WTC11 (cell line): ENCODE results near the gene ARL4D. TPM values are rescaled to one million over a fixed set of nuclear protein-coding genes. Genes with fewer than 3 reads are reported as not detected.

Experiments
- ATAC-seq: fragments of 200-7000 bp; cut with Tn5 transposase; 2 replicates; pipeline ENCODE4 v1.10.0; 2021; ENCODE audit warnings: mild to moderate bottlenecking, moderate library complexity
- CTCF ChIA-PET: fragments of 300-600 bp; sonication (Branson Sonifier 250); formaldehyde crosslinking; loops from one replicate; lab custom pipeline; 2021; ENCODE audit warnings: antibody characterized with exemption; lab: Charles Lee
- POLR2A ChIA-PET: fragments of 350-600 bp; sonication (Branson Sonifier 250); formaldehyde crosslinking; loops from one replicate; lab custom pipeline; 2021; ENCODE audit warnings: antibody characterized with exemption; lab: Charles Lee
- DNase-seq: peaks from one replicate; pipeline ENCODE4 v3.0.0; 2021; ENCODE audit warnings: low spot score
- H3K27ac Mint-ChIP-seq: 2 replicates; pipeline ENCODE4 v1.8.0; 2021; ENCODE audit warnings: mixed read lengths
- H3K27me3 Mint-ChIP-seq: 2 replicates; pipeline ENCODE4 v1.8.0; 2021; ENCODE audit warnings: low read depth, mild to moderate bottlenecking, moderate library complexity, mixed read lengths
- H3K36me3 Mint-ChIP-seq: 2 replicates; pipeline ENCODE4 v1.8.0; 2021; ENCODE audit warnings: mixed read lengths
- H3K4me1 Mint-ChIP-seq: 2 replicates; pipeline ENCODE4 v1.8.0; 2022; ENCODE audit warnings: mixed read lengths
- H3K4me3 Mint-ChIP-seq: 2 replicates; pipeline ENCODE4 v1.8.0; 2021; ENCODE audit warnings: mild to moderate bottlenecking, moderate library complexity, mixed read lengths
- H3K9me3 Mint-ChIP-seq: 2 replicates; pipeline ENCODE4 v1.8.0; 2021; ENCODE audit warnings: mixed read lengths
- CREM ChIP-seq: sonication (generic); formaldehyde crosslinking; IDR thresholded peaks from 2 replicates; pipeline ENCODE4 v1.8.1; 2022; ENCODE audit warnings: mild to moderate bottlenecking, missing genetic modification reagents, moderate library complexity
- ERG ChIP-seq: fragments of 250-450 bp; sonication (Bioruptor Pico); IDR thresholded peaks from 2 replicates; pipeline ENCODE4 v1.8.0; 2021; ENCODE audit warnings: mild to moderate bottlenecking
- GRHL2 ChIP-seq: fragments of 250-450 bp; sonication (Bioruptor Pico); IDR thresholded peaks from 2 replicates; pipeline ENCODE4 v1.8.0; 2022; ENCODE audit warnings: mild to moderate bottlenecking, moderate library complexity; ENCODE audit not compliant: insufficient replicate concordance, severe bottlenecking
- HMGA2 ChIP-seq: fragments of 250-450 bp; sonication (Bioruptor Pico); IDR thresholded peaks from 2 replicates; pipeline ENCODE4 v1.4.0; 2021; ENCODE audit warnings: mild to moderate bottlenecking, moderate library complexity
- JAZF1 ChIP-seq: fragments of 250-450 bp; sonication (Bioruptor Pico); IDR thresholded peaks from 2 replicates; pipeline ENCODE4 v1.9.0; 2021; ENCODE audit warnings: moderate library complexity, mild to moderate bottlenecking, inconsistent platforms
- MYBL2 ChIP-seq: sonication (generic); formaldehyde crosslinking; IDR thresholded peaks from 2 replicates; pipeline ENCODE4 v1.8.1; 2023; ENCODE audit warnings: mild to moderate bottlenecking, moderate library complexity, missing genetic modification reagents
- NFATC4 ChIP-seq: fragments of 250-450 bp; sonication (Bioruptor Pico); IDR thresholded peaks from 2 replicates; pipeline ENCODE4 v1.9.0; 2021; ENCODE audit warnings: mild to moderate bottlenecking
- NR2C2 ChIP-seq: sonication (generic); formaldehyde crosslinking; IDR thresholded peaks from 2 replicates; pipeline ENCODE4 v1.8.0; 2022; ENCODE audit warnings: mild to moderate bottlenecking, missing genetic modification reagents
- OVOL2 ChIP-seq: fragments of 250-450 bp; sonication (Bioruptor Pico); IDR thresholded peaks from 2 replicates; pipeline ENCODE4 v1.9.0; 2021; ENCODE audit warnings: mild to moderate bottlenecking, borderline replicate concordance
- TEAD1 ChIP-seq: sonication (generic); formaldehyde crosslinking; IDR thresholded peaks from 2 replicates; pipeline ENCODE4 v1.8.0; 2022; ENCODE audit warnings: mild to moderate bottlenecking, missing genetic modification reagents
- ZBTB21 ChIP-seq: sonication (generic); formaldehyde crosslinking; IDR thresholded peaks from 2 replicates; pipeline ENCODE4 v1.8.1; 2023; ENCODE audit warnings: mild to moderate bottlenecking, missing genetic modification reagents, borderline replicate concordance
- ZNF263 ChIP-seq: sonication (generic); formaldehyde crosslinking; IDR thresholded peaks from 2 replicates; pipeline ENCODE4 v1.8.1; 2022; ENCODE audit warnings: low read depth, mild to moderate bottlenecking, moderate library complexity, missing genetic modification reagents
- ZNF512 ChIP-seq: sonication (generic); formaldehyde crosslinking; IDR thresholded peaks from 2 replicates; pipeline ENCODE4 v1.8.1; 2022; ENCODE audit warnings: missing genetic modification reagents, borderline replicate concordance
- total RNA-seq: library from RNA; stranded (reverse); gene quantifications from 3 replicates; pipeline ENCODE4 v1.2.3, GENCODE V29; 2021
- TF ChIP-seq, protein P1 (sequence below): fragments of 250-450 bp; sonication (Bioruptor Pico); IDR thresholded peaks from 2 replicates; pipeline ENCODE4 v1.9.0; 2021; ENCODE audit warnings: mild to moderate bottlenecking
- TF ChIP-seq, protein P2 (sequence below): sonication (generic); formaldehyde crosslinking; IDR thresholded peaks from 2 replicates; pipeline ENCODE4 v1.8.1; 2023; ENCODE audit warnings: mild to moderate bottlenecking, missing genetic modification reagents, borderline replicate concordance

ARL4D gene
- total RNA-seq, 1 experiment from 2014 or later = 11.9 TPM

GRCh38 chr17:43352579-43353331 is 46.0 kb upstream of the ARL4D start:
- ATAC-seq (no peak), DNase-seq (no peak)
- Mint-ChIP-seq H3K27ac (no peak overlapping the region), H3K27me3 (peaks cover 17% of the 10 kb centered on the region), H3K9me3 (peaks cover 34% of the 10 kb centered on the region), H3K36me3 (peaks cover 31% of the 10 kb centered on the region), H3K4me3 (no peak overlapping the region), H3K4me1 (peaks cover 13% of the 10 kb centered on the region)
- CTCF ChIA-PET = no interaction called here
- TF ChIP-seq NFATC4 (no peak), ZNF512 (no peak), CREM (CRISPR knock-in tag) (no peak)
- TF ChIP-seq, protein P1, sequence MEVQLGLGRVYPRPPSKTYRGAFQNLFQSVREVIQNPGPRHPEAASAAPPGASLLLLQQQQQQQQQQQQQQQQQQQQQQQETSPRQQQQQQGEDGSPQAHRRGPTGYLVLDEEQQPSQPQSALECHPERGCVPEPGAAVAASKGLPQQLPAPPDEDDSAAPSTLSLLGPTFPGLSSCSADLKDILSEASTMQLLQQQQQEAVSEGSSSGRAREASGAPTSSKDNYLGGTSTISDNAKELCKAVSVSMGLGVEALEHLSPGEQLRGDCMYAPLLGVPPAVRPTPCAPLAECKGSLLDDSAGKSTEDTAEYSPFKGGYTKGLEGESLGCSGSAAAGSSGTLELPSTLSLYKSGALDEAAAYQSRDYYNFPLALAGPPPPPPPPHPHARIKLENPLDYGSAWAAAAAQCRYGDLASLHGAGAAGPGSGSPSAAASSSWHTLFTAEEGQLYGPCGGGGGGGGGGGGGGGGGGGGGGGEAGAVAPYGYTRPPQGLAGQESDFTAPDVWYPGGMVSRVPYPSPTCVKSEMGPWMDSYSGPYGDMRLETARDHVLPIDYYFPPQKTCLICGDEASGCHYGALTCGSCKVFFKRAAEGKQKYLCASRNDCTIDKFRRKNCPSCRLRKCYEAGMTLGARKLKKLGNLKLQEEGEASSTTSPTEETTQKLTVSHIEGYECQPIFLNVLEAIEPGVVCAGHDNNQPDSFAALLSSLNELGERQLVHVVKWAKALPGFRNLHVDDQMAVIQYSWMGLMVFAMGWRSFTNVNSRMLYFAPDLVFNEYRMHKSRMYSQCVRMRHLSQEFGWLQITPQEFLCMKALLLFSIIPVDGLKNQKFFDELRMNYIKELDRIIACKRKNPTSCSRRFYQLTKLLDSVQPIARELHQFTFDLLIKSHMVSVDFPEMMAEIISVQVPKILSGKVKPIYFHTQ (CRISPR knock-in tag) = no peak
- POLR2A ChIA-PET = no interaction called here

DNA sequence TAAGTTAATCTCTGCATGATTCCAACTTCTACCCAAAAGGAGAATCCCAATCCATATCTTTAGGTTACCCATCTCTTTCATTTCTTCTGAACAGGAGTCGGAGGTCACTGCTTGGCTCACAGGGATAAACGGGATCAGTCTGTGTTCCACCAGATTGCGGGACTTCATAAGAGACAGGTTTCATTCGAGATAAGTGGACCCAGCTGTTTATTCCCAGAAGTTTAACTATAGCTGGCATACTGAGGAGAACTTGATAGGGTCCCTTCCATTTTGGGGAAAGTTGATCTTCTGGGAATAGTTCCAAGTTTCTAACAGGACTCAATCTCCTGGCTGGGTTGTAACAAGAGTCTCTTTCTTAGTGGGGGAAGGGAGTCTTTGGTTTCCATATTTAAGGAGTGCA is 45.4 kb upstream of the ARL4D start:
- no peak for DNase-seq
- H3K9me3 Mint-ChIP-seq = peaks cover 28% of the 10 kb centered on the region
- H3K4me3 Mint-ChIP-seq = no peak overlapping the region
- no peak for ATAC-seq
- no peak for TF ChIP-seq ZBTB21 (CRISPR knock-in tag)
- TF ChIP-seq ERG (CRISPR knock-in tag) = no peak
- TF ChIP-seq, protein P1 (CRISPR knock-in tag) = no peak
- H3K27ac Mint-ChIP-seq = no peak overlapping the region
- peaks cover 17% of the 10 kb centered on the region for H3K27me3 Mint-ChIP-seq
- ChIA-PET POLR2A (no interaction called here), CTCF (no interaction called here)
- H3K4me1 Mint-ChIP-seq = peaks cover 13% of the 10 kb centered on the region
- H3K36me3 Mint-ChIP-seq = peaks cover 25% of the 10 kb centered on the region

DNA sequence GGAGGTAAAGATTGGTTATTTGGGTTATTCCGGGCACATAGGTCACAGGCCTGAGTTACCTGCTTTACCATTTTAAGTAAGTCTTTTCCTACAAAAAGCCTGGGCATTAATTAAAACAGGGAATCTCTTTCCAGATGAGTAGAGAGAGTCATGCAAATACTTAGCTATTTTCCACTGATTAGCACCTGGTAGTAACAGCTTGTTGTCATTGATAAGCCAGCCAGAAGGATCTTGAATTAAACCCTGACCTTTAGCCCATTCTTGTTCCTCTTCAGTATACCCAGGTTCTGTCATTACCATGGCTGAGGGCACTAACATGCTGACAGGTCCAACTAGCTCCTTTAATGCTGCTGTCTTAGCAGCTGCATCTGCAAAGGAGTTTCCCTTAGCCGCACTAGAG is 44.4 kb upstream of the ARL4D start:
- peaks cover 16% of the 10 kb centered on the region for H3K4me1 Mint-ChIP-seq
- ChIA-PET POLR2A (no interaction called here), CTCF (interaction anchor here (1.0 to 1.1 kb wide), 2 partner anchors 20 to 129 kb away, joined by 4 to 5 read pairs; partner anchors contain the start of gene DHX8)
- peaks cover 18% of the 10 kb centered on the region for H3K9me3 Mint-ChIP-seq
- DNase-seq = no peak
- no peak for ATAC-seq
- H3K36me3 Mint-ChIP-seq = peaks cover 15% of the 10 kb centered on the region
- no peak overlapping the region for H3K27ac Mint-ChIP-seq
- H3K4me3 Mint-ChIP-seq = no peak overlapping the region
- H3K27me3 Mint-ChIP-seq = peaks cover 21% of the 10 kb centered on the region
- no peak for TF ChIP-seq JAZF1
- TF ChIP-seq ZNF263 = no peak
- TF ChIP-seq GRHL2 (CRISPR knock-in tag) = no peak
- TF ChIP-seq NR2C2 = no peak
- no peak for TF ChIP-seq OVOL2 (CRISPR knock-in tag)
- no peak for TF ChIP-seq HMGA2 (CRISPR knock-in tag)
- TF ChIP-seq, protein P2, sequence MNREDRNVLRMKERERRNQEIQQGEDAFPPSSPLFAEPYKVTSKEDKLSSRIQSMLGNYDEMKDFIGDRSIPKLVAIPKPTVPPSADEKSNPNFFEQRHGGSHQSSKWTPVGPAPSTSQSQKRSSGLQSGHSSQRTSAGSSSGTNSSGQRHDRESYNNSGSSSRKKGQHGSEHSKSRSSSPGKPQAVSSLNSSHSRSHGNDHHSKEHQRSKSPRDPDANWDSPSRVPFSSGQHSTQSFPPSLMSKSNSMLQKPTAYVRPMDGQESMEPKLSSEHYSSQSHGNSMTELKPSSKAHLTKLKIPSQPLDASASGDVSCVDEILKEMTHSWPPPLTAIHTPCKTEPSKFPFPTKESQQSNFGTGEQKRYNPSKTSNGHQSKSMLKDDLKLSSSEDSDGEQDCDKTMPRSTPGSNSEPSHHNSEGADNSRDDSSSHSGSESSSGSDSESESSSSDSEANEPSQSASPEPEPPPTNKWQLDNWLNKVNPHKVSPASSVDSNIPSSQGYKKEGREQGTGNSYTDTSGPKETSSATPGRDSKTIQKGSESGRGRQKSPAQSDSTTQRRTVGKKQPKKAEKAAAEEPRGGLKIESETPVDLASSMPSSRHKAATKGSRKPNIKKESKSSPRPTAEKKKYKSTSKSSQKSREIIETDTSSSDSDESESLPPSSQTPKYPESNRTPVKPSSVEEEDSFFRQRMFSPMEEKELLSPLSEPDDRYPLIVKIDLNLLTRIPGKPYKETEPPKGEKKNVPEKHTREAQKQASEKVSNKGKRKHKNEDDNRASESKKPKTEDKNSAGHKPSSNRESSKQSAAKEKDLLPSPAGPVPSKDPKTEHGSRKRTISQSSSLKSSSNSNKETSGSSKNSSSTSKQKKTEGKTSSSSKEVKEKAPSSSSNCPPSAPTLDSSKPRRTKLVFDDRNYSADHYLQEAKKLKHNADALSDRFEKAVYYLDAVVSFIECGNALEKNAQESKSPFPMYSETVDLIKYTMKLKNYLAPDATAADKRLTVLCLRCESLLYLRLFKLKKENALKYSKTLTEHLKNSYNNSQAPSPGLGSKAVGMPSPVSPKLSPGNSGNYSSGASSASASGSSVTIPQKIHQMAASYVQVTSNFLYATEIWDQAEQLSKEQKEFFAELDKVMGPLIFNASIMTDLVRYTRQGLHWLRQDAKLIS = no peak
- TF ChIP-seq TEAD1 = no peak
- no peak for TF ChIP-seq MYBL2 (CRISPR knock-in tag)
